ENCODE results near the gene CCN5.

GRCh38 chr20:44727651-44728050 lies 12.5 kb downstream of the CCN5 start:
- no peak for TF ChIP-seq TAF1 (IDR thresholded peaks at IDR 0.05; ENCODE audit: borderline replicate concordance, low read depth, low read length)
- TF ChIP-seq POLR2A (IDR thresholded peaks at IDR 0.05; ENCODE audit: low read depth, low read length), result no peak
- TF ChIP-seq POLR2AphosphoS5 (IDR thresholded peaks at IDR 0.05; ENCODE audit: low read depth, low read length), result no peak

Measured in GM12892 (cell line).